ENCODE data around the gene PPIB. TPM values are rescaled to one million over a fixed set of nuclear protein-coding genes. Genes with fewer than 3 reads are reported as not detected.
A peak's percentile ranks its signal among the peaks of the same experiment; 100 is the strongest.

The PPIB gene
- polyA plus RNA-seq, 3 donors = 508 to 641 (median 545) TPM

GRCh38 chr15:64163659-64164362 lies 989 bp upstream of the PPIB start:
- peak; percentile 53 for DNase-seq

- DNase-seq = no peak
Measured at GRCh38 chr15:64162478-64162868, 349 bp downstream of the PPIB start.

GRCh38 chr15:64161688-64162477 lies 939 bp downstream of the PPIB start:
- no peak for DNase-seq

GRCh38 chr15:64158363-64159134 lies 4.3 kb downstream of the PPIB start:
- no peak for DNase-seq

DNA sequence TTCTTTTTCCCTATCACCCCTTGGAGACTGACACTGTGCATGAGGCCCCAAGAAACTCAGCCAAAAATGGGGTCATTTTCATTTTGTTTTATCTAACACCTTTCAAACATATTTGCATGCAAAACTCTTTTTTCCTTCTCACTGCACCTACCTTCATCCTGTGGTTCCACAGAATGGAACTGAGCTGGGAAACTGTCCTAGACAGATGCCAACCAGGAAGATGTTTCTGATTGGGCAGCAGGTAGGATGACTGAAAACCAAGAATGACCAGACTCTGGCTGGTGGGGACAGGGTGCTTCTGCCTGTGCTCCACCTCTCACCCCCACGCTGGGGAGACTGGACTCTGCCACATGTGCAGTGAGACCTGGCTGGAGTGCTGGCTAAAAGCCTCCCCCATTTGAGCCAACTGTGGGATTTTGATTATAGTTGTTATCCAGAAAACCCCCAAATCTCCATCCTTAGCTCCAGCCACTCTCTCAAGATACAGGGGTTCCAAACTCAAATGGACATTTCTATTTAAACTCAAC lies 5.2 kb downstream of the PPIB start:
- no peak for DNase-seq

GRCh38 chr15:64156652-64157331 lies 6.0 kb downstream of the PPIB start:
- DNase-seq = no peak

GRCh38 chr15:64155802-64156651 lies 6.8 kb downstream of the PPIB start:
- DNase-seq = no peak

DNA sequence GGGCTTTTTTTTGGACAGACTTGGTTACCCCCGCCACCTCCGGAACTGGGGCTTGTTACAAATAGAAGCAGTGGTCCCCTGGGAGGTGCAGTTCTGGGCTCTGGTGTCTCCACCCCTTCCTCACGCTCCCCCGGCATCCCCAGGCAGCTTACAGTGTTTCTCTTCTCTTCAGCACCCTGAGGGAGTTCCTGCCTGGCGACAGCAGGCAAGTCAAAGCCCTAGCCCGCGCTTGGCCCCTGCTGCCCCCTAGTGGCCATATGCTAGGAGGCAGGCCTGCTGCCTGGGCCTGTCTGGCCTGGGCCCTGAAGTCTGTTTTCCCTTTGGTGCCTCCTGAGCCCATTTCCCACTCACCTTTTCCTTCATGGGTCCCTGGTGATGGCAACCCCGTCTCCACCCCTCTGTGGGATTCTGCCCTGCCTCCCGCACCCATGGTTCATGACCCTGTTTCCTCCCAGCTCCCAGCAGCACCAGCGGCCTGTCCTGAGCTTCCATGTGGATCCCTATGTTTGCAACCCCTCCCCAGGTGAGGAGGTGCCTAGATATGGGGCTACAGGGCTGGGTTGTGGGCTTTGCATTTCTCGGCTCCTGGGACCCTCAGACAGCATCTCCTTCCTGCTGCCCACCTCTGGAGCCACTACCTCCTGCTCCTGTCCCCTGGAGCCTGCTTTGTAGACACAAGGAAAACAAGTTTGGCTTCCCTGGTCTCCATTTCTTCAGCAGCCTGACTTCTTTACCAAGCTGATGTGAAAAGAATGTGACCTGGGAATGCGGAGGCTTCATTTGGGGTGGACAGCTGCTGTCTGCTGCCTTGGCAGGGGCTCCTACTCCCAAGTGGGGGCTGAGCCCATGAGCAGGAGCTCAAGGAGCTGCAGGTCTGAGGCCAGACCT lies 9.1 kb downstream of the PPIB start:
- peak; percentile 86 for DNase-seq

DNA sequence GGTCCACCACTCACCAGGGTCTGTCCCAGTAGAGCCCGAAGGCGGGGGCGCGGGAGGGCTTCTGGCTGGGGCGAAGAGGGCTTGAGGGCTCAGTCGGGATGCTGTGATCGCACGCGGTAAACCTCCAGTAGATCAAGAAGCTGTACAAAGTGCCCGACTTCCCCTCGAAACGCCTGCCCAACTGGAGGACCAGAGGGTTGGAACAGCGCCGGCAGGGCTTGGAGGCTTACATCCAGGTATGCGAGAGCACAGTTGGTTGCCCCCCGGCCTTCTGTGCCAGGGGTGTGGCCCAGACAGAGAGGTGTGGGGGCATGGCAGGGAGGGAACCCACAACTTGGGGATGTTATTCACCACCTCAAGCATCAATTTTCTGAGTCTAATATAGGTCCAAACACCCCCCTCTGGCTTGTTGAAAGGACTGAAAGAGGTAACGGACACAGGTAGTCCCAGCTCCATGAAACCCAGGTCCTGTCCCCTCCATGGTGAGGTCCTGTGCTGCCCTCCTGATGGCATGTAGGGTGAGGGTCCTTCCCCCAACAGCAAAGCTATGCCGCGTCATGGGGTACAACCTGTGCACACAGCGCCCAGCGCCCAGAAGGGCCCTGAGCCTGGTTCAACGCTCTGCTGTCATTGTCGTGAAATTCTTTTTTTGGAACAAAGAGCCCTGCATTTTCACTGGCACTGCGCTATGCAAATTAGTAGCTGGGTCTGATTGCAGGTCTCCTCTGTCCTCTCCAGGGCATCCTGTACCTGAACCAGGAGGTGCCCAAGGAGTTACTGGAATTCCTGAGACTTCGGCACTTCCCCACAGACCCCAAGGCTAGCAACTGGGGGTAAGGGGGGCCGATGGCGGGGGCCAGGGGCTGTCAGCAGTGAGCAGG lies 10.1 kb downstream of the PPIB start:
- no peak for DNase-seq

DNA sequence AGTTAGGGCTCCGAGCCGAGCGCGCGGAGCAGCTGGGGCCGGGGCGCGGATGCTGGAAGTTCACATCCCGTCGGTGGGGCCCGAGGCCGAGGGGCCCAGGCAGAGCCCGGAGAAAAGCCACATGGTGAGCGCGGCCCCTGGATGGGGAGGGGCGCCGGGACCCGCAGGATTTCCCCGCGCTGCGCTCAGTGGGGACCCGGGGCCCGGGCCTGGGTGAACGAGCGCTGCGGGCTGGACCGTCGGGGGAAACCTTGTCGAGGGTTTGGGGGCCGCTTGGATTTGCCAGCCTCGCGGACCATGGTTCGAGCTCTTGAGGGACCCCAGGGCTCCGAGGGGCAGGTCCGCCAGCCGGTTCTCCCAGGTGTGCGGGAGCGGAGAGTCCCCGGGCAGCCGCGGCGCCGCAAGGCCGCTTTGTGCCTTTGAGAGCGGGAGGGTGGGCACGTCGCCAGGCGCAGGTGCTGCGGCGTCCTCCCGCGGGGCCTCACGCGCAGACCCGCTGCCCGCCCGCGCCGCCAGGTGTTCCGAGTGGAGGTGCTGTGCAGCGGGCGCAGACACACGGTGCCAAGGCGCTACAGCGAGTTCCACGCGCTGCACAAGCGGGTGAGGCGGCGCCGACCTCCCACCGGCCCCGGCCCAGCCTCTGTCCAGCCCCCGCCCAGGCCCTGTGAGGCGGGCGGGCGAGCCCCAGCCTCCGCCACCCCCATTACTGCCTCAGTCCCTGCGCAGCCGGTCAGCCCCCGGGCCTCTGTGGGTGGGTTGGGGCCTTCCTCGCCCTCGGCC lies 10.9 kb downstream of the PPIB start, which contains the start of gene SNX22:
TSS of gene SNX22 (plus strand) at position 5 of the 780 bp plus-strand sequence. CDS start at position 50, 45 bp downstream.
- DNase-seq = no peak

- no peak for DNase-seq
Measured at GRCh38 chr15:64149893-64150578, 12.8 kb downstream of the PPIB start.

DNA sequence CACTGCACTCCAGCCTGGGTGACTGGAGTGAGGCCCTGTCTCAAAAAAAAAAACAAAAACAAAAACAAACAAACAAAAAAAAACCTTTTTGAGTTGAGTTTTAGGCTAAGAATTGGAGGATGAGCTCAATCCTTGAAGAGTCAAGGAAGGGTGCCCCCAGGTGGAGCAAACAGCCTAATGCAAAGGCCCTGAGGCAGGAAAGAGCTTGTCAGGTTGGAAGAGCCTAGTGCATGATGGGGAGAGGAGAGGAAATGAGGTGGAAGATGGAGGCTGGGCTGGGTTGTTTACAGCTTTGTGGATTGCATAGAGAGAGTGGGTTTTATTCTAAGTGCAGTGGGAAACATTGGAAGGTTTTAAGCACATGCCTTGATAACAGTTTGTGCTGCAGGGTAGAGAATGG lies 13.4 kb downstream of the PPIB start:
- DNase-seq = no peak

DNA sequence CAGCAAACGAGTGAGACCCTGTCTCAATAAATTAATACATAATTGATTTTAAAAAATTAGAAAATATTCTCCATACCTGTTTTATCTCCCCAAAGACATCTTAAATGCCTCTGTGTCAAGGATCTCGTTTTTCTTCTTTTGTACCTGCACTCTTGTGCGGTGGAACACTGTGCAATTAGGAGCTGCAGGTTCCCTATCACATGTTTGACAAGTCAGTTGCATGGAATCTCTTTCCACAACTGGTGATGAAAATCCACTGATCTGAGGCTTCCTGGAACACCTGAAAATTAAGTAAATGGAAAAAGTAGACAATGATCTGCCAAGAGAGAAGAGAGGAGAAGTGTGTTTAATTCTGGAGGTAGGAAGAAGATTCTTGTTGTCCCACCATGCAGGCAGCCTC lies 14.2 kb downstream of the PPIB start:
- DNase-seq = no peak

DNA sequence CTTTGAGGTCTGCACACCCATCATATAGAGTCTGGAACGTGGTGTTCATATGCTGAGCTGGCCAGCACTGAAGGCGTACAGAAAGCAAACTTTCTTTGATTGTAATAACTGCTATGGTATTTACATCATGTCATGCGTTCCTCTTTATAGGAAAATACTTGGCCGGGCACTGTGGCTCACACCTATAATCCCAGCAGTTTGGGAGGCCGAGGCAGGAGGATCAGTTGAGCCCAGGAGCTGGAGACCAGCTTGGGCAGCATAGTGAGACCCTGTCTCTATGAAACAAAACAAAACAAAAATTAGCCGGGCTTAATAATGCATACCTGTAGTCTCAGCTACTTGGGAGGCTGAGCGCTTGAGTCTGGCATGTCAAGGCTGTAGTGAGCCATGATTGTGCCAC lies 14.7 kb downstream of the PPIB start:
- DNase-seq = no peak

DNA sequence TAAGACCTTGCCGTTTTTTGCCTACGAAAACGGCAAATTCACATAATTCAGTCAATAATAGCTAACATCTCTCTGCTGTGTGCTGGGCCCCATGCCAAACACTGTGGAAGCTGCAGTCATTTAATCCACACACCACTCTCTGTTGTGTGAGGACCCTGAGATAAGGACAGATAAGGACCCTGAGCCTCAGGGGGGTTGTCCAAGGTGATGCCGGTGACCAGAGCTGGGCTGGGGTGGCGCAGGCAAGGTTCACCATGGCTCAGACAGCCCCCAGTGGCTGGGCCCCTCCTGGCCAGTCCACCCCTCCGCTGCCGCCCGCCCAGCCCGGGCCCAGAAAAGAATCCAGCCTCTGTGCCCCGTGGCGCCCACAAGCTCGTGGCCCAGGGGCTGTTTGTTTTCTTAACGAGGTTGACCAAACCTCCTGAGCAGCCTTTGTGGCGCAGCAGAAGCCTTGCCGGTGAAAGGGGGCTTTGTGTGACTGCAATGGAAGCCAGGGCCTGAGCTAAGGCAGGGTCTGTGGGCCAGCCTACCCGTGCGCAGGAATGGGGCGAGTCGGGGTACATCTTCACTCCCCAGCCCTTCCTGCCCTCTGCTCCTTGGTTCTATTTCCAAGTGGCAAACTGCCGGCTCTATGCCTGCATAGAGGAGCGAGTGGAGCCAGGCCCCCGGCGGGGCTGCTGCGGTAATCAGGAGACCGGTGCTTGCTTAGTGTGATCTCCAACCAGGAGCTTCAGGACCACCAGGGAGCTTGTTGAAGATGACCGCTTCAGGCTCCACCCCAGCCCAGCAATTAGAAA lies 15.7 kb downstream of the PPIB start:
- no peak for DNase-seq

- DNase-seq = no peak
Measured at GRCh38 chr15:64146520-64146884, 16.3 kb downstream of the PPIB start.

Measured in renal pelvis (tissue), 4 donors.